WI38 (cell line): ENCODE results near the gene RAPGEFL1.

Experiments
- H3K4me3 ChIP-seq: 2 replicates; pipeline ENCODE4 v1.5.1; 2011; ENCODE audit warnings: low read depth, mild to moderate bottlenecking, control low read depth, low read length
- CTCF ChIP-seq: IDR thresholded peaks from 2 replicates; pipeline ENCODE4 v1.5.1; 2012; ENCODE audit warnings: low read depth, mild to moderate bottlenecking, control low read depth, low read length

RAPGEFL1 gene

GRCh38 chr17:40159456-40159855 is 17.8 kb upstream of the RAPGEFL1 start:
- no peak for TF ChIP-seq CTCF
- no peak overlapping the region for H3K4me3 ChIP-seq

GRCh38 chr17:40167685-40168261 is 9.5 kb upstream of the RAPGEFL1 start:
- no peak for TF ChIP-seq CTCF
- no peak overlapping the region for H3K4me3 ChIP-seq

- H3K4me3 ChIP-seq, result no peak overlapping the region
- TF ChIP-seq CTCF, result peak; percentile 61
These were observed 8.9 kb upstream of the RAPGEFL1 start for GRCh38 chr17:40168262-40168832.

- no peak overlapping the region for H3K4me3 ChIP-seq
- no peak for TF ChIP-seq CTCF
These were observed 6.9 kb upstream of the RAPGEFL1 start for GRCh38 chr17:40170325-40170724.

GRCh38 chr17:40171750-40172149 is 5.5 kb upstream of the RAPGEFL1 start:
- no peak for TF ChIP-seq CTCF
- H3K4me3 ChIP-seq, result no peak overlapping the region

GRCh38 chr17:40173091-40173777 is 4.0 kb upstream of the RAPGEFL1 start:
- TF ChIP-seq CTCF, result no peak
- no peak overlapping the region for H3K4me3 ChIP-seq

- TF ChIP-seq CTCF, result no peak
- H3K4me3 ChIP-seq, result no peak overlapping the region
These were observed 3.5 kb upstream of the RAPGEFL1 start for GRCh38 chr17:40173778-40174135.
